Measurements from ENCODE around the gene AAK1.
"Not testable (repeated sequence)": the region's sequence is repeated elsewhere in the genome, so short reads cannot be mapped to it uniquely, and the experiment has no call there.

GRCh38 chr2:69419111-69419510, 224.4 kb downstream of the AAK1 start:
- TF ChIP-seq CREB1 (CRISPR knock-in tag; IDR thresholded peaks at IDR 0.05; ENCODE audit: low read depth); POLR2AphosphoS5 (IDR thresholded peaks at IDR 0.05; ENCODE audit: low read depth): not testable (repeated sequence)
- TF ChIP-seq, protein P1, sequence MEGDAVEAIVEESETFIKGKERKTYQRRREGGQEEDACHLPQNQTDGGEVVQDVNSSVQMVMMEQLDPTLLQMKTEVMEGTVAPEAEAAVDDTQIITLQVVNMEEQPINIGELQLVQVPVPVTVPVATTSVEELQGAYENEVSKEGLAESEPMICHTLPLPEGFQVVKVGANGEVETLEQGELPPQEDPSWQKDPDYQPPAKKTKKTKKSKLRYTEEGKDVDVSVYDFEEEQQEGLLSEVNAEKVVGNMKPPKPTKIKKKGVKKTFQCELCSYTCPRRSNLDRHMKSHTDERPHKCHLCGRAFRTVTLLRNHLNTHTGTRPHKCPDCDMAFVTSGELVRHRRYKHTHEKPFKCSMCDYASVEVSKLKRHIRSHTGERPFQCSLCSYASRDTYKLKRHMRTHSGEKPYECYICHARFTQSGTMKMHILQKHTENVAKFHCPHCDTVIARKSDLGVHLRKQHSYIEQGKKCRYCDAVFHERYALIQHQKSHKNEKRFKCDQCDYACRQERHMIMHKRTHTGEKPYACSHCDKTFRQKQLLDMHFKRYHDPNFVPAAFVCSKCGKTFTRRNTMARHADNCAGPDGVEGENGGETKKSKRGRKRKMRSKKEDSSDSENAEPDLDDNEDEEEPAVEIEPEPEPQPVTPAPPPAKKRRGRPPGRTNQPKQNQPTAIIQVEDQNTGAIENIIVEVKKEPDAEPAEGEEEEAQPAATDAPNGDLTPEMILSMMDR (conservative IDR thresholded peaks at IDR 0.05; ENCODE audit: low read depth in 2 of 2) = not testable (repeated sequence)

Measured in GM23338 (cell line).